Measurements from ENCODE around the gene ECI1. TPM values are rescaled to one million over a fixed set of nuclear protein-coding genes. Genes with fewer than 3 reads are reported as not detected.
"Not testable (repeated sequence)": the region's sequence is repeated elsewhere in the genome, so short reads cannot be mapped to it uniquely, and the experiment has no call there.

The ECI1 gene
- total and polyA plus RNA-seq, 4 donors = 18.8 to 58.9 (median 53.9) TPM

DNA sequence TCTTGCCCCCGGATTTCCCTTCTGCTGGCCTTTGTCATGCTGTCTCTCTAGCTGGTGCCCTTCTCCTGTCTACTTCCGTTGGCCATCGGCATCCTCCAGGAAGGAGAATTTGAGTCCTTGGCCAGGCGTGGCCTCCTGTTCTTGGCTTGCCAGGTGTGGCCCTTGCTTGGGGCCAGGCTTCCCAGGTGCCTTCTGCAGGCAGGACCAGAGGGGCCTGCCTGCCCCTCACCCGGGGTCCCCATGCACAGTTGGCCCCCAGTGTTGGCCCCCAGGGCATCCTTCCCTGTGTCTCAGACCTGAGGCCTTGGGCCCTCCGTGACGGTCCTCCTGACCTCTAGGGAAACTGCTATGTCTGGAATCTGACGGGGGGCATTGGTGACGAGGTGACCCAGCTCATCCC is 43.5 kb downstream of the ECI1 start:
- H3K4me3 ChIP-seq (ENCODE audit: low read depth, low read length) = no peak overlapping the region
- WGBS (ENCODE audit: insufficient coverage) = 96% methylated on average over 9 of the region's 9 CpGs
- H3K9me3 ChIP-seq (ENCODE audit: control insufficient read depth, insufficient read depth, low read length) = no peaks in the 10 kb centered on the region
- H3K36me3 ChIP-seq (ENCODE audit: control insufficient read depth, insufficient read depth, low read length) = peaks cover 68% of the 10 kb centered on the region
- peaks cover 48% of the 10 kb centered on the region for H3K4me1 ChIP-seq (ENCODE audit: control insufficient read depth, insufficient read depth, low read length)
- DNase-seq (ENCODE audit: low read depth in 4 of 6, low spot score in 6 of 6) = no peak
- H3K27me3 ChIP-seq (ENCODE audit: control insufficient read depth, insufficient read depth, low read length) = no peaks in the 10 kb centered on the region
- H3K27ac ChIP-seq (ENCODE audit: low read depth, low read length) = no peak overlapping the region

DNA sequence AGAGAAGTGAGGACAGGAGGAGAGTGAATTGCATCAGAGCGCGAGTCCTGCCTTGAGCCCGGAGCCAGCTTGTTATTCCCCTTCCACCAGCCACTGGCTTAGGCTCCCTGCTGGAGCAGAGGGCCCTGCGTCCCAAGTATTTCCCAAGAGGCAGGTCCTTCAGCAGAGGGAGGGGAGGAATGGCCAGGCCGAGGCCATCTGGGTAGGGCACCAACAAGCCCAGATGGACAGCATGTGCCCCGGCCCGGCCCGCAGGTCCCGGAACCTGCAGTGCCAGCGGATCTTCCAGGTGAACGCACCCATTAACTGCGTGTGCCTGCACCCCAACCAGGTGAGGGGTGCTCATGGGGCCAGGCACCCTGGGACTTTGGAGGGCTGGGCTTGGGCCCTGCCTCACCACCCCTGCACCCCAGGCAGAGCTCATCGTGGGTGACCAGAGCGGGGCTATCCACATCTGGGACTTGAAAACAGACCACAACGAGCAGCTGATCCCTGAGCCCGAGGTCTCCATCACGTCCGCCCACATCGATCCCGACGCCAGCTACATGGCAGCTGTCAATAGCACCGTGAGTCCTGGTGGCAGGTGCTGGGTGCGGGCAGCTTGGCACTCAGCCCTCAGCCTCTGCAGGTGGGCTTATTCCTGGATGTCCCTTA is 44.5 kb downstream of the ECI1 start:
- no peak overlapping the region for H3K27ac ChIP-seq (ENCODE audit: low read depth, low read length)
- peaks cover 39% of the 10 kb centered on the region for H3K4me1 ChIP-seq (ENCODE audit: control insufficient read depth, insufficient read depth, low read length)
- H3K4me3 ChIP-seq (ENCODE audit: low read depth, low read length) = no peak overlapping the region
- no peak for DNase-seq (ENCODE audit: low read depth in 4 of 6, low spot score in 6 of 6)
- H3K36me3 ChIP-seq (ENCODE audit: control insufficient read depth, insufficient read depth, low read length) = peaks cover 59% of the 10 kb centered on the region
- 89% methylated on average over 20 of the region's 23 CpGs for WGBS (ENCODE audit: insufficient coverage)
- no peaks in the 10 kb centered on the region for H3K9me3 ChIP-seq (ENCODE audit: control insufficient read depth, insufficient read depth, low read length)
- no peaks in the 10 kb centered on the region for H3K27me3 ChIP-seq (ENCODE audit: control insufficient read depth, insufficient read depth, low read length)

DNA sequence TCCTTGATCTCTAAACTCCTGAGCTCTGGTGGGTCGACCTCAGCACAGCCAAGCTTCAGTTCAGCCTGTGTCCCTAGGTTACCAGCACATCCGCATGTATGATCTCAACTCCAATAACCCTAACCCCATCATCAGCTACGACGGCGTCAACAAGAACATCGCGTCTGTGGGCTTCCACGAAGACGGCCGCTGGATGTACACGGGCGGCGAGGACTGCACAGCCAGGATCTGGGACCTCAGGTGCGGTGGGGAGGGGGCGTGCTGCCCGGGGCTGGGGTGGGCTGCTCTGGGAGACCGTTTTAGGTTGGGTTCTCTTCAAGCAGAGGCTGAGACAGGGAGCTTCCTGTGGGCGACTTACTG is 45.0 kb downstream of the ECI1 start:
- no peak for DNase-seq (ENCODE audit: low read depth in 4 of 6, low spot score in 6 of 6)
- Histone ChIP-seq H3K4me3 (ENCODE audit: low read depth, low read length) (peak overlapping the region; percentile 90), H3K27ac (ENCODE audit: low read depth, low read length) (no peak overlapping the region), H3K9me3 (ENCODE audit: control insufficient read depth, insufficient read depth, low read length) (no peaks in the 10 kb centered on the region), H3K4me1 (ENCODE audit: control insufficient read depth, insufficient read depth, low read length) (peaks cover 37% of the 10 kb centered on the region), H3K36me3 (ENCODE audit: control insufficient read depth, insufficient read depth, low read length) (peaks cover 54% of the 10 kb centered on the region), H3K27me3 (ENCODE audit: control insufficient read depth, insufficient read depth, low read length) (no peaks in the 10 kb centered on the region)
- WGBS (ENCODE audit: insufficient coverage) = 90% methylated on average over 13 of the region's 18 CpGs

DNA sequence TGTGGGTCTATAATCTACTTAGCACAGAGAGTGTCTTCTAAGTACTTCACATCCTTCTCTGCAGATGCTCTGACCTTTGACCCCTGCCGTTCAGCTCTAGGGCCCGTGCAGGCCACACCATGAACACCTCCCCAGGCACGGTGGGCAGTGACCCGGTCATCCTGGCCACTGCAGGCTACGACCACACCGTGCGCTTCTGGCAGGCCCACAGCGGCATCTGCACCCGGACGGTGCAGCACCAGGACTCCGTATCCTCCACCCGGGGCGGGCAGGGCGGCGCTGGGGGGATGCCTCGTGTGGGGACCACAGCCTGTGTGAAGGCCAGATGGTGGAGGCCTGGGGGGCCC is 45.4 kb downstream of the ECI1 start:
- no peaks in the 10 kb centered on the region for H3K9me3 ChIP-seq (ENCODE audit: control insufficient read depth, insufficient read depth, low read length)
- H3K27me3 ChIP-seq (ENCODE audit: control insufficient read depth, insufficient read depth, low read length) = no peaks in the 10 kb centered on the region
- H3K36me3 ChIP-seq (ENCODE audit: control insufficient read depth, insufficient read depth, low read length) = peaks cover 49% of the 10 kb centered on the region
- WGBS (ENCODE audit: insufficient coverage) = 12% methylated on average over 16 of the region's 16 CpGs
- DNase-seq (ENCODE audit: low read depth in 4 of 6, low spot score in 6 of 6) = no peak
- H3K4me3 ChIP-seq (ENCODE audit: low read depth, low read length) = peak overlapping the region; percentile 90
- H3K27ac ChIP-seq (ENCODE audit: low read depth, low read length) = peak overlapping the region; percentile 57
- peaks cover 37% of the 10 kb centered on the region for H3K4me1 ChIP-seq (ENCODE audit: control insufficient read depth, insufficient read depth, low read length)

DNA sequence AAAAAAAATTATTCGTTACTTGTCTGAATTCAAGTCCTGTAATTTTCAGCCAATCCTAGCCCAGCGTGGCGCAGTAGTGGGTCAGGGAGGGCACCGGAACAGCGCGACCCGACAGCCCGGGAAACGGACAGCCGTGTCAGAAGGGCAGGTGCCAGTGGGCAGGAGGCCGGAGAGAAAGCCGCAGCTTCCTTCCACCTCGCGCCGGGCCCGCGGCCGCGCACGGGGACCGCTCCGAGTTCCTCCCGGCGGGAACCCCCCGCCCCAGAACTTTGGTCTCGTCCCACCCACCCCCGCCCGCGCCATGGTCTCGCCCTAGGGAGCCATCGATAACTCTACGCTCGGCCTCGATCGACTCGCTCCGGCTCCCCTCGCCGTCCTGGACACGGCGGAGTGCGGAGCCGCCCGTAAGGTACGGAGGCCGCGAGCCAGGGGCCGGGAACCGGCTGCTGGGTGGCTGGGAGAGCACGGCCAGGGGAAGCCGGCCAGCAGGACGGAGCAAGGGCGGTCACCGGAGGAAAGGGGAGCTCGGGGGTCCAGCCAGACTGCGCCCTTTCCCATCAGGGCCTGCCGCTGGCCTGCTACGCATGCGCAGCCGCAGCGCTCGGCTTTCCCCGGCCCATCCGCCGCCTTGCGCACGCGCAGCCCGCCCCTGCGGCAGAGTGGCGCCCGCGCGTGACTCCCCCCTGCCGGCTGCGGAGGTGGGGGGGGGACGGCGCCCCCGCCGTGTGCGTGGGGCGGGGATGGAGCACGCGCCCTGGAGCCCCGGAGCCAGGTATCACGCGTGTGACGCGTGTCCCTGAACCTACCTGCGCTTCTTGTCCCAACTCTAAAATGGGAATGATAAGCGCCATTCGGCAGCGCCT is 46.1 kb downstream of the ECI1 start, which contains the start of gene MLST8:
MLST8 (plus strand) TSS at position 351 of the 863 bp plus-strand sequence. CDS start 632 bp downstream, outside the sequence.
- H3K4me3 ChIP-seq (ENCODE audit: low read depth, low read length) = peak within 1 kb of the TSS; percentile 90
- peaks cover 30% of the 10 kb centered on the region for H3K4me1 ChIP-seq (ENCODE audit: control insufficient read depth, insufficient read depth, low read length)
- no peaks in the 10 kb centered on the region for H3K9me3 ChIP-seq (ENCODE audit: control insufficient read depth, insufficient read depth, low read length)
- peak; percentile 78 to 97 (median 83) for DNase-seq (ENCODE audit: low read depth in 4 of 6, low spot score in 6 of 6)
- peak within 1 kb of the TSS; percentile 95 for H3K27ac ChIP-seq (ENCODE audit: low read depth, low read length)
- H3K36me3 ChIP-seq (ENCODE audit: control insufficient read depth, insufficient read depth, low read length) = peaks cover 43% of the 10 kb centered on the region
- WGBS (ENCODE audit: insufficient coverage) = under 1% methylated on average over 89 of the region's 93 CpGs
- H3K27me3 ChIP-seq (ENCODE audit: control insufficient read depth, insufficient read depth, low read length) = no peaks in the 10 kb centered on the region

DNA sequence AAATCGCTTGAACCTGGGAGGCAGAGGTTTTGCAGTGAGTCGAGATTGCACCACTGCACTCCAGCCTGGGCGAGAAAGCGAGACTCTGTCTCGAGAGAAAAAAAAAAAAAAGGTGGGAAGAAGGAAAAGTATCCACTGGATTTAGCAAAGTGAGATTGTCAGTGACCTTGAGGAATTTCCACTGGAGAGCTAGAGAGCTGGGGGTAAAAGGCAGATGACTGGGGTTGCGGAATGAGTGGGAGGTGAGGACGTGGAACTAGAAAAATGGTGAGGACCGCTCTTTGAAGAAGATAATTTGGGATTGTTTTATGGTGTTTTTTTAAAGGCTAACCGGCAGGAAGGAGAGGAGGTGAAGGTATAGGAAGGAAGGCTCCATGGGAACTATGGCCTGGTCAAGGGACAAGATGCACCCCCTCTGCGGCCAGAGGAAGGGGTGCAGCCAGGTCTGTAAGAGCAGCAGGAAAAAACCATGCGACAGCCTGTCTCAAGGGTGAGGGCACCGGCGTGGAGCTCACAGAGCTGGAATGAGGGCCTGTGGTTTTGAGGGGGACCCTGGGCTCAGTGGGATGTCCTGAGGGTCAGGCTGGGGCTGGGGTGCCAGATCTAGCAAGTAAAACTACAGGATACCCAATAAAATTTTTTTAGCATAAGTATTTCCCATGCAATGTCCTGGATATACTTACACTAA is 46.8 kb downstream of the ECI1 start:
- Histone ChIP-seq H3K4me3 (ENCODE audit: low read depth, low read length) (peak overlapping the region; percentile 90), H3K27ac (ENCODE audit: low read depth, low read length) (peak overlapping the region; percentile 95), H3K4me1 (ENCODE audit: control insufficient read depth, insufficient read depth, low read length) (peaks cover 28% of the 10 kb centered on the region), H3K9me3 (ENCODE audit: control insufficient read depth, insufficient read depth, low read length) (no peaks in the 10 kb centered on the region), H3K27me3 (ENCODE audit: control insufficient read depth, insufficient read depth, low read length) (no peaks in the 10 kb centered on the region), H3K36me3 (ENCODE audit: control insufficient read depth, insufficient read depth, low read length) (peaks cover 35% of the 10 kb centered on the region)
- WGBS (ENCODE audit: insufficient coverage) = 88% methylated on average over 9 of the region's 13 CpGs
- DNase-seq (ENCODE audit: low read depth in 4 of 6, low spot score in 6 of 6) = no peak

DNA sequence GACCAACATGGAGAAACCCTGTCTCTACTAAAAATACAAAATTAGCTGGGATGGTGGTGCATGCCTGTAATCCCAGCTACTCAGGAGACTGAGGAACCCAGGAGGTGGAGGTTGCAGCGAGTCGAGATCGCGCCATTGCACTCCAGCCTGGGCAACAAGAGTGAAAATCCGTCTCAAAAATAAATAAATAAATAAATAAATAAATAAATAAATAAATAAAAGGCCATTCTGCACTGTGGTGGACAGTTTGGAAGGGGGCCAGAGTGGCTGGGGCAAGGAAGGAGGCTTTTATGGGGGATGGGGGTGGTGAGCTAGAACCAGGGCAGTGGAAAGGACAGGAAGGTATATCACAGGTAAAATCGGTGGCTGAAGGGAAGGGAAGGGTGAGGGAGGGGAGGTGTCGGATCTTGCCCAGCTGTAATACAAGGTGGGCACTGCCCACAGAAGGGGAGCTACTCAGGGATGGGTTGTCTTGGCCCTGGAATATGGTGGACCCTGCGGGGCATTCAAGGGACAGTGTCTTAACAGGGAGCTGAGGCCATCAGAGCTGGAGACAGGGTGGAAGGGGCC is 48.2 kb downstream of the ECI1 start:
- not testable (repeated sequence) for H3K4me3 ChIP-seq (ENCODE audit: low read depth, low read length); H3K27me3 ChIP-seq (ENCODE audit: control insufficient read depth, insufficient read depth, low read length); H3K27ac ChIP-seq (ENCODE audit: low read depth, low read length); H3K9me3 ChIP-seq (ENCODE audit: control insufficient read depth, insufficient read depth, low read length); DNase-seq (ENCODE audit: low read depth in 4 of 6, low spot score in 6 of 6)
- Histone ChIP-seq H3K36me3 (ENCODE audit: control insufficient read depth, insufficient read depth, low read length) (peaks cover 22% of the 10 kb centered on the region), H3K4me1 (ENCODE audit: control insufficient read depth, insufficient read depth, low read length) (peaks cover 27% of the 10 kb centered on the region)
- 100% methylated on average over 3 of the region's 8 CpGs for WGBS (ENCODE audit: insufficient coverage)

DNA sequence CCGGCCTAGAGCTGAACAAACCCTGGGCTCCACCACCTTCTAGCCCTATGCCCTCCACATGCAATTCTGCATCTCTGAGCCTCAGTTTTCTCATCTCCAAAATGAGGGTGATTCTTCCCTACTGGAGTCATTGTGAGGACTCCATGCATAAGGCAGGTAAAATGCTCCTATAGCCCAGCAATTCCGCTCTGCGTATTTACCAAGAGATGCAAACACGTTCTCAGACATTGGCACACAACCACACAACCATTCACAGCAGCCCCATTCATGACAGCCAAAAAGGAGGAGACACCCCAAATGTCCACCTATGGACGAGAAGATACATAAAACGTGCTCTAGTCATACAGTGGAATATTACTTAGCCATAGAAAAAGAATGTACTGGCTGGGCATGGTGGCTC is 51.1 kb downstream of the ECI1 start:
- H3K27me3 ChIP-seq (ENCODE audit: control insufficient read depth, insufficient read depth, low read length) = peaks cover 3% of the 10 kb centered on the region
- no peak for DNase-seq (ENCODE audit: low read depth in 4 of 6, low spot score in 6 of 6)
- 81% methylated on average over 4 of the region's 6 CpGs for WGBS (ENCODE audit: insufficient coverage)
- H3K27ac ChIP-seq (ENCODE audit: low read depth, low read length) = no peak overlapping the region
- no peaks in the 10 kb centered on the region for H3K36me3 ChIP-seq (ENCODE audit: control insufficient read depth, insufficient read depth, low read length)
- H3K9me3 ChIP-seq (ENCODE audit: control insufficient read depth, insufficient read depth, low read length) = no peaks in the 10 kb centered on the region
- H3K4me3 ChIP-seq (ENCODE audit: low read depth, low read length) = no peak overlapping the region
- H3K4me1 ChIP-seq (ENCODE audit: control insufficient read depth, insufficient read depth, low read length) = peaks cover 18% of the 10 kb centered on the region

DNA sequence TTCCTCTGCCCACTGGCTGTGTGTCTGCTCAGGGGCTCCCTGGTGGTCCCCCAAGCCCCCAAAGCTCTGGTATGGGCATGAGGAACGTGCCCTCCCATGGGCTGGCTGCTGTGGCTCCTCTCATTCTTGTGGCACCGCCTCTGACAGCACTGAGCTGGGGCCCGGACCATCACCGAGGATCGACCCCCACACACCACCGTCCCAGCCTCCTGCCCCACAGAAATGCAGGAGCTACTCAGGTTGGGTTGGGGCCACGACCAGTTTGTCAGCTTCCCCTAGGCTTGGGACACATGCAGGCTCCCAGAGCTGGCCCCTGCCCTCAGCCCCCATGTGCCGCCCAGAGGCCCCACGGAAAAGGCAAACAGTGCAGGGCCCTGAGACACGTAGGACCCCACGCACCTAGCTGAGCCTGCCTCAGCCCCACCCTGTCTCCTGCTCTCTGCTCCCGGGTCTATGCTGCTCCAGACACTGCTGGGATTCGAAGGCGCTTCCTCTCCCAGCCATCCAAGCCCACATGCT is 51.7 kb downstream of the ECI1 start:
- DNase-seq (ENCODE audit: low read depth in 4 of 6, low spot score in 6 of 6) = no peak
- Histone ChIP-seq H3K36me3 (ENCODE audit: control insufficient read depth, insufficient read depth, low read length) (peaks cover under 1% of the 10 kb centered on the region), H3K27me3 (ENCODE audit: control insufficient read depth, insufficient read depth, low read length) (peaks cover 3% of the 10 kb centered on the region), H3K4me1 (ENCODE audit: control insufficient read depth, insufficient read depth, low read length) (peaks cover 20% of the 10 kb centered on the region), H3K9me3 (ENCODE audit: control insufficient read depth, insufficient read depth, low read length) (no peaks in the 10 kb centered on the region), H3K27ac (ENCODE audit: low read depth, low read length) (no peak overlapping the region), H3K4me3 (ENCODE audit: low read depth, low read length) (no peak overlapping the region)
- 62% methylated on average over 14 of the region's 14 CpGs for WGBS (ENCODE audit: insufficient coverage)

Data from spinal cord (tissue), 10 donors.